H9 (cell line): ENCODE measurements around the gene RAD23B. TPM values are rescaled to one million over a fixed set of nuclear protein-coding genes. Genes with fewer than 3 reads are reported as not detected.

Experiments
- DNase-seq: peaks from one replicate; pipeline ENCODE4 v3.0.0-alpha.2; 2017
- H2AFZ ChIP-seq: one replicate; pipeline ENCODE4 v1.6.1; 2013; ENCODE audit warnings: mild to moderate bottlenecking, low read length, control low read depth, moderate library complexity
- H2AK5ac ChIP-seq: 2 replicates; pipeline ENCODE4 v1.6.1; 2013; ENCODE audit warnings: low read length, control low read depth, mixed read lengths; ENCODE audit not compliant: insufficient read length
- H2BK120ac ChIP-seq: one replicate; pipeline ENCODE4 v1.6.1; 2013; ENCODE audit warnings: low read depth, mild to moderate bottlenecking, low read length, control low read depth, inconsistent platforms; ENCODE audit not compliant: poor library complexity, severe bottlenecking
- H2BK12ac ChIP-seq: 2 replicates; pipeline ENCODE4 v1.6.1; 2013; ENCODE audit warnings: low read length, control low read depth, mixed read lengths, low read depth; ENCODE audit not compliant: insufficient read length
- H2BK15ac ChIP-seq: 2 replicates; pipeline ENCODE4 v1.6.1; 2013; ENCODE audit warnings: low read depth, low read length, control low read depth
- H2BK20ac ChIP-seq: one replicate; pipeline ENCODE4 v1.6.1; 2013; ENCODE audit warnings: low read depth, mild to moderate bottlenecking, low read length, control low read depth, inconsistent platforms; ENCODE audit not compliant: poor library complexity, severe bottlenecking
- H2BK5ac ChIP-seq: 2 replicates; pipeline ENCODE4 v1.6.1; 2013; ENCODE audit warnings: low read length, control low read depth, mixed read lengths; ENCODE audit not compliant: insufficient read length
- H3K14ac ChIP-seq: 2 replicates; pipeline ENCODE4 v1.6.1; 2013; ENCODE audit warnings: low read length, control low read depth; ENCODE audit not compliant: insufficient read depth
- H3K18ac ChIP-seq: 2 replicates; pipeline ENCODE4 v1.6.1; 2013; ENCODE audit warnings: low read depth, mild to moderate bottlenecking, mixed read lengths, low read length, control low read depth; ENCODE audit not compliant: insufficient read length
- H3K23ac ChIP-seq: 2 replicates; pipeline ENCODE4 v1.6.1; 2013; ENCODE audit warnings: low read length, control low read depth, mixed read lengths, low read depth; ENCODE audit not compliant: insufficient read length
- H3K23me2 ChIP-seq: 2 replicates; pipeline ENCODE4 v1.6.1; 2013; ENCODE audit warnings: low read depth, mild to moderate bottlenecking, mixed read lengths, low read length, control low read depth; ENCODE audit not compliant: insufficient read length, poor library complexity, severe bottlenecking
- H3K27ac ChIP-seq: 2 replicates; pipeline ENCODE4 v1.5.1; 2013; ENCODE audit warnings: low read length, control low read depth, mixed read lengths, low read depth; ENCODE audit not compliant: insufficient read length
- H3K27me3 ChIP-seq: 2 replicates; pipeline ENCODE4 v1.6.1; 2013; ENCODE audit warnings: low read length, control low read depth, inconsistent platforms; ENCODE audit not compliant: insufficient read depth
- H3K4ac ChIP-seq: 2 replicates; pipeline ENCODE4 v1.6.1; 2013; ENCODE audit warnings: low read depth, mild to moderate bottlenecking, control low read depth, inconsistent platforms, low read length, moderate library complexity
- H3K4me1 ChIP-seq: 2 replicates; pipeline ENCODE4 v1.6.1; 2013; ENCODE audit warnings: low read length, control low read depth, inconsistent platforms; ENCODE audit not compliant: insufficient read depth
- H3K4me2 ChIP-seq: 2 replicates; pipeline ENCODE4 v1.6.1; 2013; ENCODE audit warnings: low read length, control low read depth, mixed read lengths; ENCODE audit not compliant: insufficient read length, insufficient read depth
- H3K56ac ChIP-seq: 2 replicates; pipeline ENCODE4 v1.6.1; 2013; ENCODE audit warnings: low read depth, mild to moderate bottlenecking, mixed read lengths, low read length, control low read depth; ENCODE audit not compliant: insufficient read length
- H3K79me1 ChIP-seq: 2 replicates; pipeline ENCODE4 v1.6.1; 2013; ENCODE audit warnings: low read depth, mild to moderate bottlenecking, moderate library complexity, low read length, control low read depth, inconsistent platforms; ENCODE audit not compliant: insufficient read depth, poor library complexity, severe bottlenecking
- H3K79me2 ChIP-seq: 2 replicates; pipeline ENCODE4 v1.6.1; 2013; ENCODE audit warnings: low read length, control low read depth, inconsistent platforms; ENCODE audit not compliant: insufficient read depth
- H3K9ac ChIP-seq: 2 replicates; pipeline ENCODE4 v1.6.1; 2013; ENCODE audit warnings: low read length, control low read depth, mixed read lengths; ENCODE audit not compliant: insufficient read length; ENCODE audit errors: extremely low read depth
- H3K9me3 ChIP-seq: one replicate; pipeline ENCODE4 v1.6.1; 2013; ENCODE audit warnings: low read depth, low read length, inconsistent platforms; ENCODE audit not compliant: control insufficient read depth
- H3T11ph ChIP-seq: one replicate; pipeline ENCODE4 v1.6.1; 2013; ENCODE audit warnings: mild to moderate bottlenecking, low read length, control low read depth, inconsistent platforms
- H4K20me1 ChIP-seq: one replicate; pipeline ENCODE4 v1.6.1; 2013; ENCODE audit not compliant: control insufficient read depth, insufficient read length, insufficient read depth
- H4K5ac ChIP-seq: 2 replicates; pipeline ENCODE4 v1.6.1; 2013; ENCODE audit warnings: low read depth, mild to moderate bottlenecking, mixed read lengths, low read length, control low read depth; ENCODE audit not compliant: insufficient read length
- H4K8ac ChIP-seq: replicated peaks from 2 replicates; pipeline ENCODE4 v1.6.1; 2013; ENCODE audit warnings: low read length, control low read depth, mixed read lengths, low read depth; ENCODE audit not compliant: insufficient read length
- H4K91ac ChIP-seq: 2 replicates; pipeline ENCODE4 v1.6.1; 2013; ENCODE audit warnings: low read depth, mild to moderate bottlenecking, moderate library complexity, mixed read lengths, low read length, control low read depth; ENCODE audit not compliant: insufficient read length
- H3K27ac Mint-ChIP-seq, 3 experiments: 2 replicates in 2 of 3; 3 replicates in 1 of 3; pipeline ENCODE4 v1.8.0; 2020 to 2021; ENCODE audit warnings: mixed read lengths in 3 of 3, mild to moderate bottlenecking in 1 of 3, moderate library complexity in 1 of 3
- H3K27me3 Mint-ChIP-seq: 2 replicates; pipeline ENCODE4 v1.8.0; 2021; ENCODE audit warnings: low read depth, mild to moderate bottlenecking, moderate library complexity, mixed read lengths
- H3K36me3 Mint-ChIP-seq, 3 experiments: 2 replicates in 2 of 3; 3 replicates in 1 of 3; pipeline ENCODE4 v1.8.0; 2020 to 2021; ENCODE audit warnings: low read depth in 3 of 3, mixed read lengths in 3 of 3; ENCODE audit not compliant: insufficient read depth in 1 of 3
- H3K4me1 Mint-ChIP-seq, 2 experiments: 2 replicates each; pipeline ENCODE4 v1.8.0; 2020; ENCODE audit warnings: mixed read lengths in 2 of 2
- H3K4me3 Mint-ChIP-seq, 2 experiments: 2 replicates in 1 of 2; 3 replicates in 1 of 2; pipeline ENCODE4 v1.8.0; 2020 to 2021; ENCODE audit warnings: mild to moderate bottlenecking in 2 of 2, mixed read lengths in 2 of 2, moderate library complexity in 1 of 2
- H3K9me3 Mint-ChIP-seq, 2 experiments: 2 replicates in 1 of 2; 3 replicates in 1 of 2; pipeline ENCODE4 v1.8.0; 2020; ENCODE audit warnings: mild to moderate bottlenecking in 2 of 2, mixed read lengths in 2 of 2, moderate library complexity in 1 of 2
- CTCF ChIP-seq: fragments of 200-600 bp; sonication (generic); conservative IDR thresholded peaks from 3 replicates; pipeline ENCODE4 v1.8.0; 2021; ENCODE audit warnings: antibody characterized with exemption, mild to moderate bottlenecking
- WGBS: extraction: QIAGEN DNeasy Blood & Tissue Kit; methylation state at CpG from one replicate; pipeline ENCODE4 v1.1.7; 2013; ENCODE audit warnings: missing lambda C conversion rate, low lambda C conversion rate, mixed read lengths; ENCODE audit not compliant: insufficient read length; ENCODE audit errors: extremely low coverage; 5-methylcytosine and 5-hydroxymethylcytosine counted together
- total RNA-seq: library from RNA; stranded (reverse); gene quantifications from 2 replicates; pipeline ENCODE4 v1.2.1, GENCODE V29; 2021

The RAD23B gene
- total RNA-seq, 1 experiment from 2014 or later: 154 TPM

DNA sequence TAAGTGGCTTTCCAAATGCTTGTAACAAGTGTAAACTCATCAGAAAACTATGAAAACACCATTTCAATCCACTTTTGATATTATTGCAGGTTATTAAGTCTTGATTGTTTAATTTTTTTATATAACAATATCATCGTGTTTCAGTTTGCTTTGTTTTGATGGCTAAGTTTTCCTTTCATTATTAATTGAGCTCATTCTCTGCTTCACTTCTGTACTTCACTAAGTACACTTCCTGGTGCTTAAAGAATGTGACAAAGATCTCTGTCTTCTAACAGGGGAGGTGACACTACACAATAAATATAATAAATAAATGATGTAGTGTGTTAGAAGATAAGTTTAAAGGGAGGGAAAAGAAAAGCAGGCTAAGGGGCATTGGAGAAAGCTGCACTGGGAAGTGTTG is 13.0 kb upstream of the RAD23B start:
- no peak overlapping the region for H3K27ac Mint-ChIP-seq
- no peaks in the 10 kb centered on the region for H3K4me1 ChIP-seq
- H2BK5ac ChIP-seq: no peak overlapping the region
- no peak overlapping the region for H3K9ac ChIP-seq
- no peak for TF ChIP-seq CTCF
- H3K23ac ChIP-seq: no peak overlapping the region
- H2BK15ac ChIP-seq: no peak overlapping the region
- no peak overlapping the region for H2BK120ac ChIP-seq
- H4K8ac ChIP-seq: no peak overlapping the region
- no peak overlapping the region for H2BK20ac ChIP-seq
- no peaks in the 10 kb centered on the region for H3K79me2 ChIP-seq
- H4K5ac ChIP-seq: no peak overlapping the region
- H3K36me3 Mint-ChIP-seq: peaks cover 0 to 6% (median 0%) of the 10 kb centered on the region in 3 experiments; a peak in 2 of 7 replicates
- H3K4me1 Mint-ChIP-seq: peaks cover 8 to 10% of the 10 kb centered on the region in 2 experiments
- no peak overlapping the region for H3K27ac ChIP-seq
- H3K4me3 Mint-ChIP-seq: no peak overlapping the region
- no peak for DNase-seq
- H2AFZ ChIP-seq: no peak overlapping the region
- H3K18ac ChIP-seq: no peak overlapping the region
- H3K14ac ChIP-seq: no peak overlapping the region
- no peak overlapping the region for H4K91ac ChIP-seq
- no peak overlapping the region for H3T11ph ChIP-seq
- no peak overlapping the region for H2AK5ac ChIP-seq
- H3K27me3 Mint-ChIP-seq: no peaks in the 10 kb centered on the region; the same call in 1 of the 2 replicates
- no peaks in the 10 kb centered on the region for H4K20me1 ChIP-seq
- no peaks in the 10 kb centered on the region for H3K9me3 ChIP-seq
- no peaks in the 10 kb centered on the region for H3K27me3 ChIP-seq
- H3K4ac ChIP-seq: no peak overlapping the region
- H3K4me2 ChIP-seq: no peak overlapping the region
- peaks cover 4% of the 10 kb centered on the region in 2 experiments; a peak in 3 of 5 replicates for H3K9me3 Mint-ChIP-seq
- no peaks in the 10 kb centered on the region for H3K23me2 ChIP-seq
- no peak overlapping the region for H2BK12ac ChIP-seq
- H3K79me1 ChIP-seq: no peaks in the 10 kb centered on the region
- WGBS: no CpG with 5 or more reads among the region's 1 CpG
- no peak overlapping the region for H3K56ac ChIP-seq
